SKM-1 (cell line): ENCODE results near the gene BZW2.
A peak's percentile ranks its signal among the peaks of the same experiment; 100 is the strongest.

Source experiments
- DNase-seq: peaks from one replicate; lab custom pipeline; 2025; ENCODE audit not compliant: unreplicated experiment; lab: John Stamatoyannopoulos, UW

Gene BZW2

DNA sequence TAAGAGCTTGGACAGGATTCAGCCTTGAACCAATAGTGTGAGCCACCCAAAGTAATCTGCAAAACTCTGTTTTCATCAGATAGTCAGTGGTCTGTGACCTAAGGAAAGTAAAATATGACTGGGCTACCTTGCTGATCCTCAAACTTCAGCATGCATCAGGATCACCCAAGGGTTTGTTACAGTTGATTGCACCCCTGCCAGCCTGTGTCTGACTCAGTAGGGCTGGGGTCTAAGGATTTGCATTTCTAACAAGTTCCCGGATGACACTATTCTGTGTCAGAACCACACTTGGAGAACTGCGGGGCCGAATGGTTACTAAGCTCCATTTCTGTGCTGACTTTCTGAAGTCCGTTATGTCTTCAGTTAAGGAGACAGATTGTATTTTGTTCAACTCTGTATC, 66.9 kb downstream of the BZW2 start:
- DNase-seq: no peak

DNA sequence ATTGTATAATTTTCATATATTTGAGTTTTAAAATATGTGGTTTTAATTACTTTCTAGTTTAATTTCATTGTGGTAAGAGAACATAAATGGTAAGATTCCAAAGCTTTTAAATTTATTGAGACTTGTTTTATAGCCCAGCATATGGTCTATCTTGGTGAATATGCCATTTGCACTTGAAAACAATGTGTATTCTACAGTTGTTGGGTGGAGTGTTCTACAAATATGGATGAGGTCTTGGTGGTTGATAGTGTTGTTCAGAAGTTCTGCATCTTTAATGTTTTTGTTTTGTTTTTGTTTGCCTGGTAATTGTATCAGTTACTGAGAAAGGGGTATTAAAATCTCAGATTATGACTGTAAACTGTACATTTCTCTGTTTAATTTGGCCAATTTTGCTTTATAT, 69.9 kb downstream of the BZW2 start:
- DNase-seq: no peak

DNA sequence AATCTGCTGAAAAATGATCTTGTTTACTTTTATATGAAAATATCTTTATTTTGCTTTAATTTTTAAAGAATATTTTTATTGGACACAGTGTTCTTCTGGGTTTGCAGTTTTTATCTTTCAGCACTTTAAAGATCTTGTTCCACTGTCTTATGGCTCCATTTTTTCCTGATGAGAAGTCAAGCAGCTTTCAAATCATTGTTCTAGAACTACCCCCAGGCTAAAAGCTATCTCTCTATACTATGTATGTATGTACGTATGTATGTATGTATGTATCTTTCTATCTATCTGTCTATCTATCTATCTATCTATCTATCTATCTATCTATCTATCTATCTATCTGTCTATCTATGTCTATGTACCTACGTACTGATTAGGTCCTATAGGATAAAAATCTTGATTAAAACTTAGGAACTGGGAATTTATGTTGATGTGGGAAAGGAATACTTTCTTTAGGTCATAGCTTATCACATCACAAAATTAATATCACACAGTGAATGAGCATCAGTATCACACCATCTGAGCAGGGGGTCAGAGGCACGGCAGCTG, 72.2 kb downstream of the BZW2 start:
- DNase-seq: no peak

DNA sequence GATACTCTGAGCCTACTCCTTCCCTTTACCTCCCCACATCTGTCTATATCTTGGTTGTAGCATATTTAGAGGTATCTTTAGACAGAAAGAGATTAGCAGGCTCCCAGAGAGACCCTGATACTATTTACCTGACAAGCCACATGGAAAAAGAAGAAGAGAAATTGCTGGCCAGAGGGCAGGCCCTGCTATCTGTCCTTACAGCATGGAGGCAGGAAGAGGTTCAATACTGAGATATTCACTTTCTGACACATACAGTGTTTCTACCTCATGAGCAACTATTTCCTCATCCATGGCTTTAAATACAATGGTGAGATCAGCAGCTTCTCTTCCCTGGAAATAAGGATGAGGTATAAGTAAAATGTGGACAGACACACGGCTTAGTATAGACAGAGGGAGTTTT, 73.7 kb downstream of the BZW2 start:
- DNase-seq: no peak

DNA sequence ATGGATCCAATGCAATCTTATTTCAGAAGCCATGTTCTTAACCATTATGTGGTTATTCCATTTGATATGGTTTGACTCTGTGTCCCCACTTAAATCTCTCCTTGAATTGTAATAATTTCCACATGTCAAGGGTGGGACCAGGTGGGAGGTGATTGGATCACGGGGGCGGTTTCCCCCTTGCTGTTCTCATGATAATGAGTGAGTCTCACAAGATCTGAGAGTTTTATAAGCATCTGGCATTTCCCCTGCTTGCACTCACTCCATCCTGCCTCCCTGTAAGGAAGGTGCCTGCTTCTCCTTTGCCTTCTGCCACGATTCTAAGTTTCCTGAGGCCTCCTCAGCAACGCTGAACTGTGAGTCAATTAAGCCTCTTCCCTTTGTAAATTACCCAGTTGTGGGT, 75.6 kb downstream of the BZW2 start:
- no peak for DNase-seq

DNA sequence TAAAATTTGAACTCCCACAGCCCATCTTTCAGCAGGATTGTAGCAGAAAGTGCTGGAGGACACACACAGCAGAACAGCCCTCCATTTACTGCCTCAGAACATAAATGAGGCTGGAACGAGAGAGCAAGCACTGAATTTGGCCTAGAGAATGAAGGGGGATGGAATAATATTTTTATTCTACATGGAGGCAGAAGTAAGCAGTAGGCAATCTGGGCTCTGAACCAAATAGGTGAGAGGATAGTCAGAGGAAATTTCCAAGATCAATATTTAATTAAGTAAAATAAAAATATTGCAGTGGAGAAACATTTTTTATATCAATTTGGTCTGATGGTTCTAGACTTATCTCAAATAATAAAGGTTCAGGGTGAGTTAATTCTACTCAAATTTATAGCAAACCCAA, 78.4 kb downstream of the BZW2 start:
- DNase-seq: no peak

DNA sequence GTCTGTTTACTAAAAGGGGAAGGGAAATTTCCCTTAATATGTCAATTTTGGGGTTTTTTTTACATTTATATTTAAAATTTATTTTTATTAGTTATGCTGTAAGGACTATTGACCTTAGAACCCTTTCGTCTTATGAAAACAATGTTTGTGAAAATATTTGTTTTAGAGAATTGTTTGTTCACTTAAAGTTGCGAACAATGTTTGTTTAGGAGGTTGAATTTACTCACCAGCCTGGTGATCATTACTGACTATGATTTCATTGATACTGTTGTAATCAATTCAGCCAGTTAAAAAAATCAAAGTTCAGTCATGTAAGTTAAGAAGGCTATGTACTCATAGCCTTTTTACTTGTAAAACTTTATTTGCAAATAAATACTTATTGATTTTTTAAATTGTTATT, 80.2 kb downstream of the BZW2 start:
- no peak for DNase-seq

DNA sequence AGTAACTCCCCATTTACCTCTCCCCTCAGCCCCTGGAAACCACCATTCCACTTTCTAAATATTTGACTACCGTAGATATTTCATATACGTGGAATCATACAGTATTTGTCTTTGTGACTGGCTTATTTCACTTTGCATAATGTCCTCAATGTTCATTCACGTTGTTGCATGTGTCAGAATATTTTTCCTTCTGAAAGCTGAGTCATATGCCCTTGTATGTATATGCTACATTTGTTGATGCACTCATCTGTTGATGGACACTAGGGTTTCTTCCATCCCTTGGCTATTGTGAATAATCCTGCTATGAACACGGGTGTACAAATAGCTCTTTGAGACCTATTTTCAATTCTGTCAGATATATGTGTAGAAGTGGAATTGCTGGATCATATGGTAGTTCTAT, 81.8 kb downstream of the BZW2 start:
- DNase-seq: no peak

DNA sequence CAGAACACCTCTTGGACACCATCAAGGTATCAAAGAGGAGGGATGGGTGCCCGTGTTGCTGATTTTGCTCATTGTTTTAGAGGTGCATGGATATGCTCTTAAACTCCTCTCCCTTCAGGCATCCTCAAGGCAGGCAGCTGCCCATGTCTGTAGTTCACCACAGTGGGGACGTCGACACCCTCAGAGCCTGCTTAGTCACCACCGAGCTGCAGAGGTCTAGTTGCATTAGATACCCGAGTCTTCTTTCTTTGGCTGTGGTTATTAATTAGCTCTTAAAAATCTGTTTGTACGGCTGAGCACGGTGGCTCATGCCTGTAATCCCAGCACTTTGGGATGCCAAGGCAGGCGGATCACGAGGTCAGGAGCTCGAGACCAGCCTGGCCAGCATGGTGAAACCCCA, 82.8 kb downstream of the BZW2 start:
- no peak for DNase-seq

DNA sequence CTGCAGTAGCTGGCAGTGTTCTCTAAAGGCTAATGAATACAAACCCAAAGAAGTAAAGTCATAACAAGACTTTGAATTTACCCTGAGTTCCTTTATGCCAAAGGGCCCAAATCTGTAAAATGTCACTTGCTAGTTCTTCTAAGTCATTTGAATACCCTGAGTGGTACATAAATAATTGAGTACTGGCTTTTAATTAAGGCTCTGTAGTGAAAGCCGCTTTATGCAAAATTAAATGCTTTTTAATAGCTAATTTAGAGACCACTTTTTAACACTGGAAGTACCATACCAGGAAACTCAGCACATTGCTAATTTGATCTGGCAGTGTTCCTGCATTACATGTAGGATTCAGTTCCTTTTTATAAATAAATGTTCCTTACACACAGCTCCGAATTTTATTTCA, 83.6 kb downstream of the BZW2 start:
- no peak for DNase-seq

DNA sequence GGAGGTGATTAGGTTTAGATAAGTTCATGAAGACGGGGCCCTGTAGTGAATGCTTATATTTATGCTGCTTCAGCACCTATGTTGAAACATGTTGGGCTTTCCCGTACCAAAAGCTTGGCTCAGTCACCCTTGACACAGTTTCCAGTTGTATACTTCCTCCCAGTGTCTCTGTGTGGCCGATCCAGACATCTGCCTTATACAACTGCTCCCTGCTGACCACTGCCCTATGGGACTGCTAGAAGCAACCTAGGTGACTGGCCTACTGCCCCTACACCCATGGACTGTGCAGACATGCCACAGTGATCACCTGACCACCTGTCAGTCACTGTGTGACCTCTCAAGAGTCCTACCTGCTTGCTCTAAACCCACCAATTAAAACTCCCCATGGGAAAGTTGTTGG, 85.0 kb downstream of the BZW2 start:
- no peak for DNase-seq

DNA sequence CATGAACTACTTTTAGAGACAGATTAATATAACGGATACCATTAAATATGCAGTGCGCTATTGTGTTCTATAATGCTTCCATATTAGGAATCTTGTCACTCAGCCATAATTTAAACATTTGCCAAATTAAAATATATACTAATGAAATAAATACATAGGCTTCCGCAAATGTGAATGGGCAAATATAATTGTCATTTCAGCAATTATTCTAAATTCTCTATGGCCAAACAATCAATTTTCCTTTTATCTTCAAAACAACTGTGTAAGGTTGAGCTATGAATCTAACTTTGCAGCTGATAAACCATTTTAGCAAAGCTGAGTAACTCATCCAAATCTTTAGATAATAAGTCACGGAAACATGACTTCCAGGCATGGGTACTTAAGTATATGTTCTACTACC, 86.8 kb downstream of the BZW2 start:
- no peak for DNase-seq

DNA sequence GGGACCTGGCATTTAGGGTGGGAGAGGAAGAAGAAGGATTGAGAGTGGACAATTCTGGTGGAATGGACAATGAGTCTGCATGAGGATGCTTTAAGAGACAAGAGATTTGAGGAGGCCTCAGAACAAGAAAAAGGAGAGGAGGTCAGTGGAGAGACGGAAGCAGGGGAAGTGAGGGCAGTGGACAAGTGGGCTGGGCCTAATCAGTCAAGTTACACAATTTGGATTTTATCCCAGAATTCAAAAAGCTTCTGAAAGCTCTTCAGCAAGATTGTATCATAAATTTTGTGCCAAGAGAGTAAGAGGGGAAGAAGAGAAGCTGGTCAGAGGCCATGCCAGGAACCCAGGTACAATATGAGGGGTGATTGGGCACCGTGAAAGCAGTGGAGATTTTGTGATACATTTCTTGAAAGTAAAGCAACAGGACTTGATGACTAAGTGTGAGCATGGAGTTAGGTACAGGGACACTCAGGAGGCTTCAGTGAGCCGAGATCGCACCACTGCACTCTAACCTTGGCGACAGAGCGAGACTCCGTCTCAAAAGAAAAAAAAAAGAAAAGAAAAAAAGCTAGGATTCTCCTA, 88.3 kb downstream of the BZW2 start:
- DNase-seq: no peak

DNA sequence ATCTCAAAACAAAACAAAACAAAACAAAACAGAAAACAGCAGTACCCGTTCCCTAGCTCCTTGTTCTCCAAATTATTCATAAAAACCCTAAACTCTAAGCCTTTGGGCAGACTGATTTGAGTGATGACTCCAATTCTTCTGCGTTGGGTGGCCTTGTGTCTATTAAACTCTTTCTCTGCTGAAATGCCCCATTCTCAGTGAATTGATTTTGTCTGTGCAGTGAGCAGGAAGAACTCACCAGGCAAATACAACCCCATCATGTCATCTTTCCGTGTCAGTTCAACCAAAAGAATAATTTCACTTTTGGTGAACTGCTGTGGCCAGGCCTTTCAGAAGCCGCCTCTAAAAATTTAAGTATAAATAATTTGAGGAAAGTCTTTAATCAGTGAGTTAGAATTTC, 89.0 kb downstream of the BZW2 start:
- DNase-seq: no peak

DNA sequence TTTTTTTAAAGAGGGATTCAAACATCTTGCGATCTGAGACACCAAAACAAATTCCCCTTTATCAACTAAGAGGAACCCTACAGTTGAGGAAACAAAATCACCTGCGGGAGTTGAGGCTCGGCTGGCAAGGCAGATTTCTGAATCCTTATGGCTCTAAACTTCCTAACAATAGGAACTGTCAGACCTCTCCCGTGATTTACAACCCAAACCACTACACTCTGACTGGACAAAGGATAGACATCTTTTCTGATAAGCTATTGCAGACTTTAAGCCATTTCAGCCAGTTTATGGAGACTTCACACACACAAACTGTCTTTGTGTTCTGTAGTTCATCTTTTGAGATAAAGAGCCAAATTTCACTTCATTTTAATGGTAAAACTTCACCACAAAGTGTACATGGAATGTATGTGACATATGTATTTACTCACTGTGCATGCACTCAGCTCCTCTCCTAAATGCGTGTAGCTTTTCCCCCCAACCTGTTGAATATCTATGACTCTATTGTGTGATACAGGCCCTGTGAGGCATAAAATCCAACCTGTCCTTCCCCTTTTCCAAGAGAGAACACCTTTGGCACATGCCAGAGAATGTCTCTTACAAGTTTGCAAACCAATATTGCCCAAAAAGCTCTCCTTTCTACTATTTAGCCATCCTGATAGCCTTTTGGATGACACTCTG, 92.2 kb downstream of the BZW2 start:
- DNase-seq: no peak

DNA sequence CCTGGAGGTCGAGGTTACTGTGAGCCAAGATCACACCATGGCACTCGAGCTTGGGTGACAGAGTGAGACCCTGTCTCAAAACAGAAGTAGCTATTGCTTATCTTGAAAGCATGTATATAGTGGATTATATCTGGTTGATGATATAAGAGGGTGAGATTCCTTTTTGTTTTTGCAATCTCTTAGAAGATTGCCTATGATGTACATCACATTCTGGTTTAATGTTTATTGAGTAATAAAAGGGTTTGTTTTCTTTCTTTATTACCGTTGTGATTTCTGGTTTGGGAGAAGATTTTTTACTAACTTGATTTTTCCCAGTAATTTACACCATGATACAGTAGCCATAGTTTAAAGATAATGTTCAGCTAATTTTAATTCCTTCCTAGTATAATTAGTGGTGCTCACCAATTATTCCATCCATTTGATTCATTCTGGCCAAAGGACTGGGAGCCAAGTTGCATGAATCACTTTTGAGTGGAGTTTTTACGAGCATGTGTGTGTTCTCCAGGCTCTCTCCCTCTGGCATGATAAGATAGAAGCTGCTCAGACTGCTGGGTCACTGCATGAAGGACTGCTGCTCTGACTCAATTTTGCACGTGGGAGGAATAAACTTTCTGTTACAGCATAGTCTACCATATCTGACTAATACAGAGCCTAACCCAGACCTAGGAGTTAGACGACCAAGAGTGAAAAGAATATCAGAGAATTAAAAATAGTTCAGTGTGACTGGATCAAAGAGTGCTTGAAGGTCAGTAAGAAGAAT, 94.1 kb downstream of the BZW2 start:
- no peak for DNase-seq

DNA sequence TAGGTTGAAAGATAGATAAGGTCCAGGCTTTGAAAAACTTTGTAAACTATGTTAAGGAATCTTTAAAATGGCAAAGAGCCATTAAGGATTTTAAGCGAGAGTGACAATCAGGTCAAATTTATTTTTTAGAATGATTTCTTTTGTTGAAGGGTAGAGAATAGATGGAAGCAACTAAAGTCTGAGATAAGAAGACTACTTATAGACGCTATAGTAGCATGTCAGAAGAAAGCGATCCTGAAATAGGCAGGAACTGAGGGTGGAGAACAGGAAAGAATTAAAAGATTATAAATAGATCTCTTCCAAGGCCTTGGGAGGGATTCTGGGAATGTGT, 94.6 kb downstream of the BZW2 start:
- DNase-seq: no peak

DNA sequence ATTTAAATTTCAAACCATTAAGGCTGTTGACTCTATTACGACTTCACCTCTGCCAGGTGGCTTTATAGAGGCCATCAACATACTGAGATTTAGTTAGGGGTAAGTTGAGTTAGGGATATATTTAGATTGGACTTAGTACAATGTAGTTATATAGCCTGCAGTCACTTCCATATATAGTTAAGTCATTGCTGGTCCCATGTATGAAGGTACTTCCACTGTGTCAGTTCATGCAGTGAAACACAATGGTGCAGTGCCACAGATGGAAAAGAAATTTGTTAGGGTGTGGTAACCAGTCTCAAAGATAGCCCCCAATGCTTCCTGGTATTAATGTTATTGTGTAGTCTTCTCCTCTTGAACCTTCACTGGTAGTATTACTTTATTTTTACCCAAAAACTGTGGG, 95.0 kb downstream of the BZW2 start:
- DNase-seq: no peak

DNA sequence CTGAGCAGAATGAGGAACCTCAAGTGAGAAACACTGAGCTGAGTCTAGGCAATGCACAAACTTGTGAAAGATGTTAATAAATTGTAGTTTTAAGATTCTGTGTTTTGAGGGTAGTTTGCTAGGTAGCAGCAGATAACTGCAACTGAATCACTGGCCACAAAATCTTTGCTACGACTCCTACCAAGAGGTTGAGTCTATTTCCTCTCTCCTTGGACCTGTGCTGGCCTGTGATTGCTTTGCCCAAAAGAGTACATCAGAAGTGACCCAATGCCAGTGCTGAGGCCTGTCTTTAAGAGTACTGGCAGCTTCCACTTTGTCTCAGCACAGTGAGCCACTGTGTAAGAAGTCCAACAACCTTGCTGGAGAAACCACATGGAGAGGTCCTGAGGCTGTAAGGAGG, 95.7 kb downstream of the BZW2 start:
- DNase-seq: no peak

DNA sequence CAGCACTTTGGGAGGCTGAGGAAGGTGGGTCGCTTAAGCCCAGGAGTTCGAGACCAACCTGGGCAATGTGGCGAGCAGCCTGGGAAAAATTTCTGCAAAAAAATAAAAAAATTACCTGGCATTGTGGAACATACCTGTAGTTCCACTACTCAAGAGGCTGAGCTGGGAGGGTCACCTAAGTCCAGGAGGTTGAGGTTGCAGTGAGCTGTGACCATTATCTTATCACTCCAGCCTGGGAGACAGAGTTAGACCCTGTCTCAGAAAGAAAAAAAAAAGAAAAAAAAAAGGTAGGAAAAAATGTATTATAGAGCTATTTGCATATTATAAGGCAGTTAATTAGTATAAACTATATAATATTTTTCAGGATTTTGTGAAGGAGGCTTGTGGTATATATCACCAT, 96.6 kb downstream of the BZW2 start:
- no peak for DNase-seq

DNA sequence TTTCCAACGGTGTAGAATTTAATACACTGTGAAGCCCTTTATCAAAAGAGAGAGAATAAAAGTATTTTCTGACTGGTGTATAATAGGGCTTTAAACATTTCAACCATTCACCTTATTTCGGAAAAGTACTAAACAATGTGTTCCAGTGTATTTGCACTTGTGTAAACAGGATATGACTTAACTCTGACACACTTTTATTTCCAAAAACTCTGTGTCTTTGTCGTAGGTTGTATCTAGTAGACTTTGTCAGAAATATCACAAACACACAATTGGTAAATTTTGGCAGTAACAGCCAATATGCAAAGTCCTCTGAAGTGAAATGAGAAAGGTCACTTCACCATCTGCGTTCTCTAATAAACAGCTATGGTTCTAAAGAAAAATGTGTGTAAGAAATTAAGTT, 97.3 kb downstream of the BZW2 start:
- DNase-seq: no peak

DNA sequence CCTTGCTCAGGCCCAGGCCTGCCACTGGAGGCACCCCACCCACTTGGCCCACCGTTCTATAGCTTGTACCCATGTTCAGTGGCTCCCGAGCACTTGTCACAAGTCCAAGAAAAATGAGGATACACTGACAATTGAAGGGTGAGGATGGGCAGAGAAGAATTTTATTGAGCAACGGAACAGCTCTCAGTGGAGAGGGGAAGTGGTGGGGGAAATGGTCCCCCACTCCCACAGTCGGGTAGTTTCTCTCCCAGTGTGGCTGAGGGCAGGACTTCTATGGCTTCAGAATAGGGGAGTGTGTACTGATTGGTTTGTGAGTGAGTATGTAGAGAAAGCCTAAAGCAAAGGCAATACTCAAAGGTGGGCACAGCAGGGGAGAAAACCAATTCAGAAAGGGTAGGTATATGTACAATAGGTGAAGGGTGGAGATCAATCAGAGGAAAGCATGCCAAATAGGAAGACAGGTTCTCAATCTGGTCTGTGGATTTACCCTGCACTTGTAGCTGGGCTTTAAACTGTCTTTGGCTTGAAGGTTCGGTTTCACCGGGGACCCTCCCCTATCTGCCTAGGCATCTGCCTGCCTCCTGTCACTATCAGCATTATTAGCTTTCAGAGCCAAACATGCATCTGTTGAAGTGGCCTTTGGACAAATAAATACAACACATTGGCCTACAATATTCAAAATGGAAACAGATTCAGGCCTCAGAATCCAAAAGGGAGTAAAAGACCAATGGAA, 98.7 kb downstream of the BZW2 start:
- DNase-seq: peak; percentile 30
